Heart left ventricle (tissue), 13 donors: Measurements from ENCODE around the gene CEPT1.

Source experiments
- CTCF ChIP-seq, 12 donors: fragments of 200-600 bp; sonication (generic) in 4 of 12; IDR thresholded peaks; one replicate each; pipeline versions ENCODE4 v1.5.0 to v1.8.0; 2018 to 2022; ENCODE audit warnings: antibody characterized with exemption in 12 of 12, mild to moderate bottlenecking in 5 of 12
- POLR2A ChIP-seq, 2 donors: fragments of 450-650 bp; IDR thresholded peaks; one replicate each; pipeline ENCODE4 v1.6.1; 2017; ENCODE audit warnings: antibody characterized with exemption in 2 of 2, mild to moderate bottlenecking in 2 of 2, moderate library complexity in 2 of 2
- donor health status: ischemic (EF 13 %, LVEDD 7.1; RV severe dilation, severe dysfunction).
- donor health status: DM: no; HTN: yes; CAD: no.
- donor health status: DM: no; HTN: no; CAD: no.
- donor health status: ischemic (EF 25% LVEDD 6.9; RV normal size, moderate dysfunction).
- donor health status: ischemic (EF 25% LVEDD 5.7; RV mildly dilated, moderate dysfunction).
- donor health status: ischemic (EF 35%, LVEDD 5.7; RV mildly dilated, moderate dysfunction).
- donor health status: nonischemic (EF 11% LVEDD 7.7; RV severe dilation, severe dysfunction).
- donor health status: DM: yes; HTN: yes; CAD: no.
- donor health status: PGD.
- donor health status: ischemic (EF 29% LVEDD 5.4; RV normal size, mild dysfunction).
- donor health status: nonischemic (EF 23%, LVEDD 6.1; RV moderate dilation, normal function).

GRCh38 chr1:111196213-111196612, 56.2 kb downstream of the CEPT1 start:
- TF ChIP-seq CTCF (IDR thresholded peaks at IDR 0.05) (no peak), POLR2A (IDR thresholded peaks at IDR 0.05) (no peak)
